BLaER1 (cell line): ENCODE data around the gene RNU6-7.

Source experiments
- H3K27ac ChIP-seq: shearing (Covaris generic); formaldehyde crosslinking; 2 replicates; pipeline ENCODE4 v1.8.1; 2022
- H3K27me3 ChIP-seq: shearing (Covaris generic); formaldehyde crosslinking; 2 replicates; pipeline ENCODE4 v1.8.1; 2022
- H3K36me3 ChIP-seq: shearing (Covaris generic); formaldehyde crosslinking; 2 replicates; pipeline ENCODE4 v1.8.1; 2022
- H3K4me1 ChIP-seq: shearing (Covaris generic); formaldehyde crosslinking; 2 replicates; pipeline ENCODE4 v1.8.1; 2022
- H3K4me2 ChIP-seq: shearing (Covaris generic); formaldehyde crosslinking; 2 replicates; pipeline ENCODE4 v1.8.1; 2022
- H3K4me3 ChIP-seq: shearing (Covaris generic); formaldehyde crosslinking; 2 replicates; pipeline ENCODE4 v1.8.1; 2022
- H3K9ac ChIP-seq: shearing (Covaris generic); formaldehyde crosslinking; 2 replicates; pipeline ENCODE4 v1.8.1; 2022
- H3K9me3 ChIP-seq: shearing (Covaris generic); formaldehyde crosslinking; 2 replicates; pipeline ENCODE4 v1.8.1; 2022
- H4K20me1 ChIP-seq: shearing (Covaris generic); formaldehyde crosslinking; 2 replicates; pipeline ENCODE4 v1.8.1; 2022
- Cebpa-rat ChIP-seq: shearing (Covaris generic); IDR thresholded peaks from 2 replicates; pipeline ENCODE4 v1.8.1; 2022

Gene RNU6-7

DNA sequence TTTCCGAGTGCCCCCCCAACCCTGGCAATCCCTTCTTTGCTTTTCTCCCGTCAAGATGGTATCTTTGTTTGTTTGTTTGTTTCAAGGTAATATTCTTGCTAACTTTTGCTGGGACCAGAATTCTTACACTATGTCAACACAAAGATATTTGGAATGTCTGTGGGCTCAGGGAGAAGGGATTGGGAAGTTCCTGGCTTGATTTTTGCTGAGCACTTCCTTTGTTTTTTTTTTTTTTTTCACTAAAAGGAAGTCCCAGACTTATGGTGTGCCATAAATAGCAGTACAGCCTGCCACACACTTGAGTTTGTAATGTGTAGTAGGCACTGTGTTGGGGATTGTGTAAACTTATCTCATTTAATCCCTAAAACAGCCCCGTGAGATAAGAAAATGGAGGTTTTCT is 11.2 kb upstream of the RNU6-7 start:
- Histone ChIP-seq H3K27me3 (no peaks in the 10 kb centered on the region), H3K9ac (no peak overlapping the region), H3K9me3 (peaks cover 6% of the 10 kb centered on the region), H3K27ac (no peak overlapping the region), H4K20me1 (no peaks in the 10 kb centered on the region), H3K4me1 (no peaks in the 10 kb centered on the region), H3K4me2 (no peak overlapping the region), H3K36me3 (no peaks in the 10 kb centered on the region), H3K4me3 (no peak overlapping the region)
- no peak for TF ChIP-seq Cebpa-rat

DNA sequence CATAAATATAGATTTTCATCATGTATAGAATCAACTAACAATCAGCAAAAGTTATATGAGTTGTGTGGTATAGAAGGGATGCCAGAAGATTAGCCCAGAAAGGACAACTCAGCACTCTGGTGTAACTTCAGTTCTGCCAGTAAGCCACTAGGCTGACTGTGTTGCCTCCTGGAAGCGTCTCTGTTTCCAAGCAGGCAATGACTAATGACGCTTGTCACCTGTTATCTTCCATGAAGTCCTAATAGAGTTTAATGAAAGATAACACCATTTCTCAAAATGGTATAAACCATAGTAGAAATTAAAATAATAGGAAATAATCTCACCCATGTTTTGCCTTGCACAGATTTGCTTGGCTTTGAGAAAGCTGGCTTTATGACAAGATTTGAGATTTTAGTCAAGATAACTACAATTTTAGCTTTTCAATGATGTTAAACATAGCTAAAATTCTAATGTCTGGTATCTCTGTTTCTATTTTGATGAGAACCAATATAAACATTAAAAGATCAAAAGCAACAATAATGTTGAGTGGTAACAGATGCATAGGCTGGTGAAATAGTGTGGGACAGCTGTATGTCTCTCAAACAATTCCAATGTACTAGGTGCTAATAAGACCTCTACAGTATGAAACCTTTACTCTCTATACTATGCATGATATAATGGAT is 9.0 kb upstream of the RNU6-7 start:
- H4K20me1 ChIP-seq: no peaks in the 10 kb centered on the region

DNA sequence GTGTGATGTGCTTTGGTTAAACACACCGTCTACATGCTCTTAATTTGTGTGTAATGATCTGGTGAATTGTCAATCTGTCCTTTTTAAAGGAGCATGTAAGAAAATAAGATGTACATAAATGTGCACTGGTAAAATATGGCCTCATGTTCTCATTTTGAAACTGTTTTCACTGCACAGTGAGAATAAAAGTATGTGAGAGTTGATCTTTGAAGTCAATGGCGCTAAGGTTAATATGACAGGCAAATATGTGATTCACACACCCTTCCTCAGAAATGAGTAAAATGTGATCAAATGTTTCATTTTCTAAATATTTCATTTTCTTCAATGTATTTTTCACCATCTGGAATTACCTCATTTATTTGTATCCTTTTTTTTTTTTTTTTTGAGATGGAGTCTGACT is 8.3 kb upstream of the RNU6-7 start:
- Histone ChIP-seq H3K4me3 (no peak overlapping the region), H3K4me1 (no peaks in the 10 kb centered on the region), H3K27me3 (no peaks in the 10 kb centered on the region), H3K9ac (no peak overlapping the region), H3K36me3 (no peaks in the 10 kb centered on the region), H4K20me1 (no peaks in the 10 kb centered on the region), H3K27ac (no peak overlapping the region), H3K9me3 (no peaks in the 10 kb centered on the region), H3K4me2 (no peak overlapping the region)
- no peak for TF ChIP-seq Cebpa-rat

More for the DNA sequence above, 9.0 kb upstream of the RNU6-7 start:
- H3K4me1 ChIP-seq: no peaks in the 10 kb centered on the region
- H3K9me3 ChIP-seq: no peaks in the 10 kb centered on the region
- no peak overlapping the region for H3K4me3 ChIP-seq
- no peak overlapping the region for H3K9ac ChIP-seq
- no peak overlapping the region for H3K27ac ChIP-seq
- TF ChIP-seq Cebpa-rat: no peak
- H3K27me3 ChIP-seq: no peaks in the 10 kb centered on the region
- H3K4me2 ChIP-seq: no peak overlapping the region
- no peaks in the 10 kb centered on the region for H3K36me3 ChIP-seq

DNA sequence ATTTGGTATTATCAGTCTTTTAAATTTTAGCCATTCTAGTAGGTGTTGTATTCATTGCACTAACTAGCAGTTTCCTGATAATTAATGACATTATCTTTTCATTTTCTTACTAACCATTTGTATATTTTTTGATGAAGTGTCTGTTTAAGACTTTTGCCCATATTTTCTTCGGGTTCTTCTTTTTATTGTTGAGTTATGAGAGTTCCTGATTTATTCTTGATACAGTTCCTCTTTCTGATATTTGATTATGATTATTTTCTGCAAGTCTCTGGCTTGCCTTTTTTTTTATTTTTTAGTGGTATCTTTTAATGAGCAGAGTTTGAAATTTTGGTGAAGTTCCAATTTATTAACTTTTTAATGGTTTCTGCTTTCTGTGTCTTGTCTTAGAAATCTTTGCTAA is 6.2 kb upstream of the RNU6-7 start:
- Histone ChIP-seq H3K4me2 (no peak overlapping the region), H3K9ac (no peak overlapping the region)

DNA sequence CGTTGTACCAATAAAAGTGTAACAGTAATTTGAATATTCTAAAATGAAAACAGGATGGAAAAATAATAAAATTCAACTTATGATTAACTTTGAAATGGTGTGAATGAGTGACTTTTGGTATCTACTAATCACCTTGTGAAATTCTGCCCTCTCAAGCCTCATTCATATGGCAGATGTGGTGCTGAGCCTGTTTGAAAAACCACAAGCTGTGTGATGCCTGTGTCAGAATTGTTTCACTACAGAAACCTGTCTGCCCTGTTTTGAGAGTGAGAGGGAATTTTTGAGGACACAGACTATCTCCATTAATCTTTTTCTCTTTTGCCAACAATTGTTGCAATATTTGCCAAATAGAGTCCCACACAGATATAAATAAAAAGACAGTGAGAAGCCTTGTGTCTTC is 3.9 kb upstream of the RNU6-7 start:
- no peak for TF ChIP-seq Cebpa-rat
- Histone ChIP-seq H3K36me3 (no peaks in the 10 kb centered on the region), H3K27ac (no peak overlapping the region), H3K4me1 (peaks cover 15% of the 10 kb centered on the region), H4K20me1 (no peaks in the 10 kb centered on the region), H3K27me3 (no peaks in the 10 kb centered on the region), H3K4me2 (no peak overlapping the region), H3K9me3 (no peaks in the 10 kb centered on the region), H3K9ac (no peak overlapping the region), H3K4me3 (no peak overlapping the region)

More for the DNA sequence above, 6.2 kb upstream of the RNU6-7 start:
- H3K4me3 ChIP-seq: no peak overlapping the region
- no peaks in the 10 kb centered on the region for H4K20me1 ChIP-seq
- H3K27me3 ChIP-seq: no peaks in the 10 kb centered on the region
- TF ChIP-seq Cebpa-rat: no peak
- H3K4me1 ChIP-seq: peaks cover 6% of the 10 kb centered on the region
- no peaks in the 10 kb centered on the region for H3K9me3 ChIP-seq
- H3K27ac ChIP-seq: no peak overlapping the region
- H3K36me3 ChIP-seq: no peaks in the 10 kb centered on the region

DNA sequence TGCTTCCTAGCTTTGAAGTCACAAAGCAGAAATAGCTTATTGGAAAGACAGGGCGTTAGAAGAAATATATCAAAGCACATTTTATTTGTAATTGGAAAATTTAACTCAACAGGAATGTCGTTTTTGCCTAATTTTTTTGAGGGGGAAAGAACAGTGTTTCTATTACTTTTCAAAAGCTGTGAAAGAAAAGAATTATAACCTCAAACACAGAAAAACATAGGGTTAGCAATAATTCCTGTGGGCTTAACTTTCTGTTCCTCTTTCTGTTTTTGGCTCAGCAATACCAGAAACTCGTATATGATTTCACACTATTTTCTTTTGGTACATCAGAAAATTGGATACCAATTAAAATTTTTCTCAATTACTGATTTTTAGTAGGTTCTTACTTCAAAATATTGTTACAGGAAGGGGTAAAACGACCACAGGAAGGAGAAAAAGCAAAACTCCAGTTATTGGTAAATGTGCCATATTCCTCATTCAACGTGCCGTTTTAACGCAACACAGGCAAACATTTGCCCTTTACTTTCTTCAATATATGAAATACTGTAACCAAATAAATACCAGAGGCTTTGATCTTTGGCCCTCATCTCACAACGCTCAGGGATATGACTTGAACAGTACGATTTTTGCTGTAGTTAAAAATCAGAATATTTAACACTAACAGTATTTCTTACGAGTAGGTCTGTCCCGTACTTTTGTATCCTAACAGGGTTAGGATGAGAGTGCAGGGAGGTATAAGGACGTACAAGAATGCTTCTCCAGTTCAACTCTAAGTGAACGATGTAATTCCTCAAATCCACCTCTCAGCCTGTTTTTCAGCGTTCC is 1.3 kb upstream of the RNU6-7 start:
- Histone ChIP-seq H3K4me3 (peak overlapping the region; percentile 80), H3K27me3 (no peaks in the 10 kb centered on the region), H3K4me1 (peaks cover 22% of the 10 kb centered on the region), H3K9me3 (no peaks in the 10 kb centered on the region), H3K9ac (peak overlapping the region; percentile 94), H3K4me2 (peak overlapping the region; percentile 89), H4K20me1 (no peaks in the 10 kb centered on the region), H3K36me3 (no peaks in the 10 kb centered on the region), H3K27ac (no peak overlapping the region)
- no peak for TF ChIP-seq Cebpa-rat

DNA sequence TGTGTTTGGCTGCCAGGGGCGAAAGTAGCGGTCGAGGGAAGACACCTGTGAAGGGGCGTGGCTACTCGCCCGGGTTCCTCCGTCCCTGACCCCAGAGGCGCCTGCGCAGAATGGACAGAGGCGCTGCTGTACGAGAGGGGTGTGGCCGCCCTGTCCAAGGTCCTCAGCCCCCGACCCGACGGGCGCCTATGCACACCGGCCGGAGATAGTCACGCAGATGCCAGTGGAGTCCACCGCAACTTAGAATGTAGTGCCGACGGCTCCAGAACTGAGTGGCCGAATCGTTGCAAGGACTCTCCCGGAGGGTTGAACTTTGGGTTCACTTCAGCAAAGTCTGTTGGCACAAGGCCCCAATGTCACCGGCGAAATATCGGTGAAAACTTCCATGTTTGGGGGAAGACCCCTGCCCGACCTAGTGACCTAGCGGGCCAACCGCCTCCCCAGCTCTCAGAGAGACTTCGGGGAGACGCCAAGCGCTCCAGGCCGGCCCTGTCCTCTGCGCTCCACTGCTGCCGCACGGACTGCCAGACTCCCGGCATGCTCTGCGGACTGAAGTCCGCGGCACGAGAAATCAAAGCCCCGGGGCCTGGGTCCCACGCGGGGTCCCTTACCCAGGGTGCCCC is 541 bp upstream of the RNU6-7 start:
- Histone ChIP-seq H4K20me1 (no peaks in the 10 kb centered on the region), H3K27me3 (no peaks in the 10 kb centered on the region), H3K9me3 (no peaks in the 10 kb centered on the region), H3K27ac (peak overlapping the region; percentile 71; the same call in 1 of the 2 replicates), H3K9ac (peak overlapping the region; percentile 94), H3K4me1 (peaks cover 22% of the 10 kb centered on the region), H3K4me3 (peak overlapping the region; percentile 80), H3K36me3 (no peaks in the 10 kb centered on the region), H3K4me2 (peak overlapping the region; percentile 89)
- no peak for TF ChIP-seq Cebpa-rat

DNA sequence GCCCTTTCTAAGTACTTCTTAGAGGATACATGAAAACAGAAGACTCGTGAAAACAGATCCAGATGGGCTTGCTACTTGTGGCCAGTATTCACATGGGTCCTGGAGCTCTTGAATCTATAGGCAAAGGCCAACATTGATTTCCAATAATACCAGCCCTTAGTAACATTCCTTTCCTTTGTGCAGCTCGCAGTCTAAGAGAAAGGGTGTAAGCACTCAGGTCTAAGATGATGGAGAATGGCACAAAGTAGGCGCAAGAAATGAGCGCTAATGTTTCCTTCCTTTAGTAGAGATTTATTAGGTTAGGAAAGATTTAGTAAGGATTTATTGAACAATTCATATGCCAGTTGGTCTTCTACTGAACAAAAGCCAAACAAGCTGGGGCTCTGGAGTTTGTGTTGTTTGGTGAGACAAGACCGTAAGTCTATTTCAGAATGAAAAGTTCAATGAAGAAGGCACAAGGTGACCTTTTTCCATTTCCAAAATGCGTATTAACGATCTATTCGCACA is 699 bp downstream of the RNU6-7 start:
- Histone ChIP-seq H3K4me1 (peaks cover 22% of the 10 kb centered on the region), H3K27ac (peak overlapping the region; percentile 95; the same call in 1 of the 2 replicates), H3K36me3 (no peaks in the 10 kb centered on the region), H3K27me3 (no peaks in the 10 kb centered on the region), H3K4me3 (peak overlapping the region; percentile 80), H3K4me2 (peak overlapping the region; percentile 89), H4K20me1 (no peaks in the 10 kb centered on the region), H3K9ac (peak overlapping the region; percentile 94), H3K9me3 (no peaks in the 10 kb centered on the region)
- TF ChIP-seq Cebpa-rat: no peak

DNA sequence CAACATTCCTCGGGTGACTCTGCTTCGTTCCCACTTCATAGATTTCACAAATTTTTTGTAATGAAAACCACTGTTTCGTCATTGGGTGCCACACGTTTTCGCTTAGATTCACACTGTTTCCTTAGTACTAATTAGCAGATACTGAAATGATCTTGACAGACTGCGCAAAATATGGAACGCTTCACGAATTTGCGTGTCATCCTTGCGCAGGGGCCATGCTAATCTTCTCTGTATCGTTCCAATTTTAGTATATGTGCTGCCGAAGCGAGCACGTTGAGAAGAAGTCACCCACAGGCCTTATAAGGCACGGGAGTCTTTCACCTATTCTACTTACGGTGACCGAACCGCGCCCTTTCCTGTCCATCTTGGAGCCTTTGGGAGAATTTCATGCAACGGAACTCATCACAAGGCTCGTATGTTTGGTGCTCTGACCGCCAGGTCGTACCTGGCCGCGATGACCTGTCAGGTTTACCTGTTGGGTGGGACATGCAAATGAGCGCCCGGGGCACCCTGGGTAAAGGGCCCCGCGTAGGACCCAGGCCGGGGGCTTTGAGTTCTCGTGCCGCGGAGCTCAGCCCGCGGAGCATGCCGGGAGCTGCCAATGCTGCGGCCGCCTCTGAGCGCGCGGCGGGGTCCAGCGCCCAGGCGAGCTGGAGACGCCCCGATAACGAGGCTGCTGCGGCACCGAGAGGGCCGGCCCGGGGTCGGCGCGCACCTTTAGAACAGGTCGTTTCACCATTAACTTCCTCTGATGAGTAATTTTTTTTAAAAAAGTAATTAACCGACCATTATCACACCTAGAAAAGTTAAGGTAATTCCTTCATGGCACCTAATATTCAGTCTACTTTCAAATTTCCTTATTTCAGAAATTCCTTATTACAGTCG is 1.4 kb downstream of the RNU6-7 start, which contains the start of gene RNU6-8:
TSS of gene RNU6-8 (minus strand) at position 272 of the 885 bp plus-strand sequence.
- Histone ChIP-seq H3K4me3 (peak within 1 kb of the TSS; percentile 80), H3K36me3 (no peaks in the 10 kb centered on the region), H3K4me2 (peak within 1 kb of the TSS; percentile 89), H3K9me3 (no peaks in the 10 kb centered on the region), H3K4me1 (peaks cover 22% of the 10 kb centered on the region), H4K20me1 (no peaks in the 10 kb centered on the region), H3K27me3 (no peaks in the 10 kb centered on the region), H3K27ac (peak within 1 kb of the TSS; percentile 95), H3K9ac (peak within 1 kb of the TSS; percentile 94)
- no peak for TF ChIP-seq Cebpa-rat
